MG63 (cell line): Measurements from ENCODE around the gene PTPRK. TPM values are rescaled to one million over a fixed set of nuclear protein-coding genes. Genes with fewer than 3 reads are reported as not detected.
A peak's percentile ranks its signal among the peaks of the same experiment; 100 is the strongest.

ENCODE experiments used
- DNase-seq: peaks from one replicate; pipeline ENCODE4 v3.0.0-alpha.2; 2020
- H3K27me3 ChIP-seq: fragments of 250-450 bp; sonication (Bioruptor Pico); 2 replicates; pipeline ENCODE4 v1.5.1; 2020; ENCODE audit warnings: mild to moderate bottlenecking, moderate library complexity
- H3K36me3 ChIP-seq: fragments of 250-450 bp; sonication (Bioruptor Pico); 2 replicates; pipeline ENCODE4 v1.5.1; 2020; ENCODE audit warnings: mild to moderate bottlenecking, moderate library complexity
- H3K4me3 ChIP-seq: fragments of 250-450 bp; sonication (Bioruptor Pico); 2 replicates; pipeline ENCODE4 v1.5.1; 2020; ENCODE audit warnings: mild to moderate bottlenecking, moderate library complexity
- H3K9me3 ChIP-seq: fragments of 250-450 bp; sonication (Bioruptor Pico); 2 replicates; pipeline ENCODE4 v1.5.1; 2020; ENCODE audit warnings: mild to moderate bottlenecking, moderate library complexity
- total RNA-seq: library from RNA; depleted of rRNA; stranded (reverse); fragments of >200 nt; shearing (Covaris generic); gene quantifications from 2 replicates; pipeline ENCODE4 v1.2.3, GENCODE V29; 2014; ENCODE audit warnings: low replicate concordance

PTPRK gene
- total RNA-seq, 1 experiment from 2014 or later: 9.7 TPM

DNA sequence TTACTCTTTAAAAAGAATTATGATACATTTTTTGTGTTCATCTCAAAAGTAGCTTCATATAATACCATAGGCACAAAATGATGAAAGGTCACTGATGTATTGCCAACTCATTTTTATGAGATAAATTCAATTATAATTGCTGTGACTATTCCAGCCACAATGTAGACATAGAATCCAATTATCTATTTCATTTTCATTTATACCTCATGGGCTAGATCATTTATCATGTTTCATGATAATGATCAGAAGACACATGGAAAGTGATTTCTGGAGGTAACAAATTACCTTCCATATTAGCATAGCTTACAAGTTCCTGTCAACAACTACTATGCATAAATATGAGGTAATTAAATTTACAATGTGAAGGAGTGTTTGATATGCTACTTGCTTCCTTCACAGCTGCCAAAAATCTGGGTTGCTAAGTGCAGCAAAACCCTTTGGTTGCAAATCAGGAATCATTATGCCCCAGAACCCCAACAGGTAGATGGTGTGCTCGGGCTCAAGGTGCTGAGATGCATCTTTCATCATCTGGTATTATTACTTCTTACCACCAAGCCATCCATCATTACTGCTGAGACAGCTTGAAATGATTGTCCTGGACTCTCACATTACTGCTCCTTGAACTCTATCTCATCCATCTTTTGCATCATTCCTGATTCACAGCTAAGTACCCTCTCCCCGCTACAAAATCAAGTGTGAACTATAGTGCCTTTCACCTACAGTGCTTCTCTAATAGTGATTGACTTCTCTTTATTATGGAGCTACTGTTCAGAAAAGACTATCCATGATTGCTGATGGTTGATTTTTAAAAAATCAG, 313.6 kb downstream of the PTPRK start:
- DNase-seq: no peak
- H3K9me3 ChIP-seq: no peaks in the 10 kb centered on the region

DNA sequence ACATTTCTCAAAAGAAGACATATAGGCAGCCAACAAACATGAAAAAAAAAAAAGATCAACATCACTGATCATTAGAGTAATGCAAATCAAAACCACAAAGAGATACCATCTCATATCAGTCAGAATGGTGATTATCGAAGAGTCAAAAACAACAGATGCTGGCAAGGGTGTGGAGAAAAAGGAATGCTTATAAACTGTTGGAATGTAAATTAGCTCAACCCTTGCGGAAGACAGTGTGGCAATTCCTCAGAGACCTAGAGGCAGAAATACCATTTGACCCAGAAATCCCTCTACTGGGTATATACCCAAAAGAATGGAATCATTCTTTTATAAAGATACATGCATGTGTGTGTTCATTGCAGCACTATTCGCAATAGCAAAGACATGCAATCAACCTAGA, 315.8 kb downstream of the PTPRK start:
- Histone ChIP-seq H3K27me3 (no peaks in the 10 kb centered on the region), H3K9me3 (no peaks in the 10 kb centered on the region), H3K36me3 (no peaks in the 10 kb centered on the region; the same call in 1 of the 2 replicates), H3K4me3 (no peak overlapping the region)
- DNase-seq: no peak

More for the DNA sequence above, 313.6 kb downstream of the PTPRK start:
- Histone ChIP-seq H3K36me3 (no peaks in the 10 kb centered on the region), H3K27me3 (no peaks in the 10 kb centered on the region), H3K4me3 (no peak overlapping the region)

DNA sequence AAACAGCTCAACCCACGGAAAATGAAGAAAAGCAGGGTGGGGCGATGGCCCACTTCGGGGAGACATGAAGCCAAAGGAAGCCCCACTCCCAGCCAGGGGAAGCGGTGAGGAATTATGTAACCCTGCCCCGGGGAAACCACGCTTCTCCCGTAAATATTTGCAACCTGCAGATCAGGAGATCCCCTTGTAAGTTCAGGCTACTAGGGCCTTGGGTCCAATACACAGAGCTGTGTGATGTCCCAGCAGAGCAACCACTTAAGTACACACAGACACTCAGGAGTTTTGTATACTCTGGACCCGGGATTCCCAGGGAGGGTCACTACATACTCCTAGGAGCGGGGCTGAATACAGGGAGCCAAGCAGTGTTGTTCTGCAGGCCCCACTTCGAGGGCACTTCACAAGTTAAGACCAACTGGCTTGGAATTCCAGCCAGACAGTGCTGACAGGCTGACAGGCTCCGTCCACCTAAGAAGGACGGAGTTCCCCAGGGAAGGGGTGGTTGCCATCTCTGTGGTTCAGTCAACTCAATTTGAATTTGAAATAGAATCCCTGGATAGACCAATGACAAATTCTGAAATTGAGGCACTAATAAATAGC, 318.1 kb downstream of the PTPRK start:
- DNase-seq: no peak
- no peaks in the 10 kb centered on the region for H3K27me3 ChIP-seq
- H3K9me3 ChIP-seq: no peaks in the 10 kb centered on the region
- no peaks in the 10 kb centered on the region; the same call in 1 of the 2 replicates for H3K36me3 ChIP-seq
- no peak overlapping the region for H3K4me3 ChIP-seq

DNA sequence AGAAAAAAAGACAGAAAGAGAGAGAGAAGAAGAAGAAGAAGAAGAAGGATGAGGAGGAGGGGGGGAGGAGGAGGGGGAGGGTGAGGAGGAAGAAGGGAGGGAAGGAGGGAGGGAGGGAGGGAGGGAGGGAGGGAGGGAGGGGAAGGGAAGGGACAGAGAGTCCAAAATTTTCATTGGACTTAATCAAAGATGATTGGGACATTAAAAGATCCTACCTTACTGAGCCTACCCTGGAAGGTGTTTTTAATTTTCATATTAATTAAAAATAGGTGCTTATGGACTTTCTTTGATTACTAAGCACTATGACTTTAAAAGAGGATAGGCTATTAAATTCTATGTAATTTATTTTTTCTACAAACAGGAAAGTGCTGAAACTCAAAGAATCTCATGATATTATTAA, 319.6 kb downstream of the PTPRK start:
- DNase-seq: no peak
- Histone ChIP-seq H3K27me3 (no peaks in the 10 kb centered on the region), H3K9me3 (no peaks in the 10 kb centered on the region), H3K36me3 (no peaks in the 10 kb centered on the region; the same call in 1 of the 2 replicates), H3K4me3 (no peak overlapping the region)

DNA sequence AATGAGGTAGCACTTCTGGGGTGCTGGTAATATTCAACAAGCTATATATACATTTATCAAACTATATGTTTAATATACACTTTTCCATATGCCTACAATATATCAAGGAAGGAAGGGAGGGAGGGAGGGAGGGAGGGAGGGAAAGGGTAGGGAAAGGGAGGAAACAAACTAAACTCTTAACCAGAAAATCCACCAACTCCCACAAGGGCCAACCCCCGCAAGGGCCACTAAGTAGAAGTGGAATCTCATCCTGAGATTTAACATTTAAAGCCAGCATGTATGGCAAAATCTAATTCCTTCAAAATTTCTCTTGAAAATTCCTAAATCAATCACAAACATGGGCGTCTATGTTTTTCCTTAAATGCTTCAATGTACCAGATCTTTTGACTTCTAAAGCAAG, 320.9 kb downstream of the PTPRK start:
- Histone ChIP-seq H3K27me3 (no peaks in the 10 kb centered on the region), H3K36me3 (no peaks in the 10 kb centered on the region; the same call in 1 of the 2 replicates), H3K9me3 (no peaks in the 10 kb centered on the region), H3K4me3 (no peak overlapping the region)
- DNase-seq: no peak

DNA sequence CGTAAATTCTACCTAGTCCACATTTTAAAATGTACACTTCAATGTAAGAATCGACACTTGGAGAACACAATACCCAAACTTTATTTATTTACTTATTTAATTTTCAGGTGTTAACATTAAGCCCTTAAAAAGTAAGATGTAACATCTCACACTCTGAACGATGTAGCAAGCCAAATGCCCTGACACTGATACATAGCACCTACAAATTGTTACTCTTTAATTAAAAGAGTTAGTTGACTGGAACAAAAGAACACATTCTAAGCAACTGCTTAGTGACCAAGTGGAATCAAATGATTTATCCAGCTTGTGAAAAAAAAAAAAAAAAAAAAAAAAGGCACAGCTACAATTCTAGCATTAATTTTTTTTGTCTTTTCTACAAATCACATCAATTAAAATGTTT, 327.4 kb downstream of the PTPRK start:
- no peaks in the 10 kb centered on the region for H3K9me3 ChIP-seq
- DNase-seq: no peak
- H3K4me3 ChIP-seq: no peak overlapping the region
- H3K36me3 ChIP-seq: no peaks in the 10 kb centered on the region
- H3K27me3 ChIP-seq: no peaks in the 10 kb centered on the region

DNA sequence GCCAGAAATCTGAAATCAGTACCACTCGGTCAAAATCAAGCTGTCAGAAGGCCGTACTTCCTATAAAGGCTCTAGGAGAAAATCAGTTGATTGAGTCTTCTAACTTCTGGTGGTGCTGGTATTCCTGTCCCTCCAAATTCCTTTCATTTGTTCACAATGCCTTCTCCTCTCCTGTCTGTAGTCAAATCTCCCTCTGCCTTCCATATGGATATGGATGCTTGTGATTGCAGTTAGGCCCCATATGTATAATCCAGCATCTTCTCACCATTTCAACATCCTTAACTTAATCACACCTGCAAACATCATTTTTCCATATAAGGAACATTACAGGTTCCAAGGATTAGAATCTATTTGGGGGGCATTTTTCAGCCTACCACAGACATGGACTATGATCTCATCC, 331.7 kb downstream of the PTPRK start:
- DNase-seq: no peak
- H3K27me3 ChIP-seq: no peaks in the 10 kb centered on the region
- no peak overlapping the region for H3K4me3 ChIP-seq
- no peaks in the 10 kb centered on the region for H3K9me3 ChIP-seq
- peaks cover 4% of the 10 kb centered on the region; the same call in 1 of the 2 replicates for H3K36me3 ChIP-seq

DNA sequence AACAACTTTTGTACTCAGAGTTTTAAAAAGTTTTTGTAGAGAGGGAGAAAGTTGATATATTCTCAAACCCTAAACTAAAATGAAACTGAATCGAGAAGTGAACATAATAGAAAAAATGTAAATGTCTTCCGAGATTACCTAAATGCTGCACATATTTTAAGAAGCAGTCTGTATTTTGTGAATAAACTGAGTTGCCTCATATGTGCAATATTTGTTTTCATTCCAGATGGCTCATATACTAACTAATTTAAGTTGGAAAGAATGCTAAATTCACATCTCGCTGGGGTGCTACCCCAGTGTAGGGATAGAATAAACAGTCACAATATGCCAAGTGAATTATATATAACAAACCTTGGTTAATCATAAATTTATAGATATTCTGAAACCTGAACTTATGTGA, 333.7 kb downstream of the PTPRK start:
- no peak for DNase-seq
- Histone ChIP-seq H3K27me3 (no peaks in the 10 kb centered on the region), H3K9me3 (no peaks in the 10 kb centered on the region), H3K36me3 (peaks cover 4% of the 10 kb centered on the region; the same call in 1 of the 2 replicates), H3K4me3 (peak overlapping the region; percentile 22)

DNA sequence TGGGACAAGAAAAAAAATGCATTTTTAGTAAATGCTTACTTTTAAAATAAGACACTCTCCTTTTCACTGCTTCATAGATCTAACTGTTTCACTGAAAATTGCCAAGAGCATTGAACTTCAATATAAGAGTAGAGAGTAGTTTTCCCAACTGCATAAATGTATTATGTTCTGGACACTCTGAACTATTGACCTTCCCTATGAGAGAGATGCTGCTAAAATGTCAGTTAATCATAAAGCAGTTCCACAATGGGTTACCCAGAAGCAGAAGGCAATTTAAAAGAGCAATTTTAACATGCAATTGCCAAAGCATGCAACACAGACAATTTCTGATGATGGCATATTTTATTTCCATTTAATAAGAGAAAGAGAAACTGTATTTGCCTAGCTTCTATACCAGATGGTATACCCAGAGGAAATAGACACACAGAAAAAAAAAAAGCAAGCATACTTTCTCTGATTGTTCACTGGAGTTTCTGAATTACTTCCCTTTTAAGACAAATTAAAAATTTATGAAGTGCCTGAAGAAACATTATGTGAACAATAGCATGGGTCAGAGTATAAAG, 340.4 kb downstream of the PTPRK start:
- DNase-seq: no peak
- H3K36me3 ChIP-seq: peaks cover 4% of the 10 kb centered on the region; the same call in 1 of the 2 replicates
- H3K9me3 ChIP-seq: no peaks in the 10 kb centered on the region
- H3K4me3 ChIP-seq: no peak overlapping the region
- H3K27me3 ChIP-seq: no peaks in the 10 kb centered on the region

DNA sequence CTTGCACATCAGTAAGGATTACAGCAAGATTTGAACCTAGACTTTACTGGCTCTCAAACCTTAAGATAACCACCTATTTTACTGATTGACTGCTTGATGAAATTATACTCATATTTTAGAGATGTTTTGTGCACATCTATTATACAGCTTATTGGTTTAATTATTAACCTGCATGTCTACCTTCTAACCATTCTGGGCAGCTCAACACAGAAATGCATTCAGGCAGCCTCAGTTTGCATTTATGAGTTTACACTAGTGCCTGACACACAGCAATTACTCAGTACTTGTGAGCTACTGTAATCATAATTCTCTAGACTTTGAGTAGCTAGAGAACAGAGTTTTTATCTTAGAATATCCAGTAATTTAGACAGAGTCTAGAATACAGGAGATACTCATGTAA, 345.7 kb downstream of the PTPRK start:
- DNase-seq: no peak
- Histone ChIP-seq H3K9me3 (no peaks in the 10 kb centered on the region), H3K4me3 (no peak overlapping the region), H3K27me3 (no peaks in the 10 kb centered on the region), H3K36me3 (no peaks in the 10 kb centered on the region)

DNA sequence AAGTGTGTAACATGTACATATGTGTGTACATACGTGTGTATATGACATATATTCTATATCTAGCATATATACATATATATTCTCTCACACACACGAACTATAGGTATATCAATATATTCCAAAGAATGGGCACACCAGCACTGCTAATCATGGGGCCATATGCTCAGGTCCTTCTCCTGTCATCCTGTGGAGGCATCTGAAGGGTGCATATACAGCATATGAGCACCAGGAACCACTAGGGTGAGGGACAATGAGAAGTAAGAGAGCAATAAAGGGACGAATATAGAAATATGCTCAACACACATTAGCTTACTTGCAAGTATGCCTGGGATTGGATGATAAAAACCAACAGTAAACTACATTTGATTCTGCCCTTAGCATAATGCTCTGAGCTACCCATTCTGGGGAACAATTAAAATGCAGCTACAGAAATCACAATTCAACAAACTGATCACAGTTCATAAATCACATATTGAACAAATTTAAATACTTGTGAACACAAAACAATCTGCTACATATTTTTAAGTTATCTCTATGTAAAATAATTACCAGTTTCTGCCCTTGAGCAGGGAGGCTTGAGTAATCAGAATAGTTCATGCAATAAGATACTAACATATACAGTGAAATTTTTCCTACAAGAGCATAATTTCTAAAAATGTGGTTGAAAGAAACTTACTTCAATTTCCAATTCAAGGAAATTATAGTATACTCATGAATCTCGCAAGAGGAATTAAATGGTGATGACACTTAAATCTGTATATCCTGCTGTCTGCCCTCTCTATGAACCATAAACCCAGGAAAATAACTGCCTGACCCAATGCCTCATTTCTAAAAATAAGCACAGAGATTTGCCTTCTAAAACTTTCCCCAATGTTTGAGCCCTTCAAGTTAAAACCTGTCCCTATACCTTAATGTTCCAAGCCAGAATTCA, 347.4 kb downstream of the PTPRK start:
- H3K4me3 ChIP-seq: no peak overlapping the region
- no peaks in the 10 kb centered on the region for H3K9me3 ChIP-seq
- no peaks in the 10 kb centered on the region for H3K36me3 ChIP-seq
- no peak for DNase-seq
- no peaks in the 10 kb centered on the region for H3K27me3 ChIP-seq

DNA sequence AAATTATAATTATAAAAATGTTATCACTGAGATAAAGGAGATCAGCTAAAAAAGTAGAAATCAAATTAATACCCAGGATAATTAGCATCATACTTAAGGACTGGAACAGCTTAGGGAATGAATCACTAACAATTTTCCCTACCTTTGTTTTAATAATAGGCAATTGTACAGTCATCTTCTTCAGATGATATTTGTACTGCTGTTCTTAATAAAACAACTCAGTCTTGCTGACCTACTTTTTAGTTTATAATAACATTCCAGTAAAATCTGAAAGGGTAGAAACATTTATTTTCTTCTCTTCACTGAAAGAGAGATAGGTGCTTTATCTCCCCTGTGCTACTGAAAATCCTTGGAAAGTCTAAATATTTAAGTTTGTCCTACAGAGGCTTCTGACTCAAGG, 348.3 kb downstream of the PTPRK start:
- no peaks in the 10 kb centered on the region for H3K9me3 ChIP-seq
- no peak for DNase-seq
- no peaks in the 10 kb centered on the region for H3K27me3 ChIP-seq

DNA sequence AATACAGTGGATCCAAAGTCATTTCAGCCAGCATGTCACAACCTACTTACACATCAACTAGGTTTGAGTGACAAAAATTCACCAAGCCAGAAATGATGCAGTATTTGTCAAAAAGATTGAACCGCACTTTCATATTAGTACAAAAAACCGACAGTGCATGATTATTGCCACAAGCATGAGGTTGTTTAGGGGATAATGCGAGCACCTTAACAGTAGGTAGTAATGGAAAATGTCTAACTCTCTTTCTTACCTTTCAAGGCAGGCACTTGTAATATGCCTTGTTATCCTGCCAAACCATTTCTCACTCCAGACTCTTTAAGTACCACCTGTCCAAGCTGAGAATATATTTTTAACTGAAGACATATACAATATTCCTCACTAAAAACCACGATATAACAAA, 349.2 kb downstream of the PTPRK start:
- Histone ChIP-seq H3K9me3 (no peaks in the 10 kb centered on the region), H3K4me3 (no peak overlapping the region), H3K27me3 (no peaks in the 10 kb centered on the region), H3K36me3 (no peaks in the 10 kb centered on the region)
- DNase-seq: no peak

More for the DNA sequence above, 348.3 kb downstream of the PTPRK start:
- no peaks in the 10 kb centered on the region for H3K36me3 ChIP-seq
- H3K4me3 ChIP-seq: no peak overlapping the region

DNA sequence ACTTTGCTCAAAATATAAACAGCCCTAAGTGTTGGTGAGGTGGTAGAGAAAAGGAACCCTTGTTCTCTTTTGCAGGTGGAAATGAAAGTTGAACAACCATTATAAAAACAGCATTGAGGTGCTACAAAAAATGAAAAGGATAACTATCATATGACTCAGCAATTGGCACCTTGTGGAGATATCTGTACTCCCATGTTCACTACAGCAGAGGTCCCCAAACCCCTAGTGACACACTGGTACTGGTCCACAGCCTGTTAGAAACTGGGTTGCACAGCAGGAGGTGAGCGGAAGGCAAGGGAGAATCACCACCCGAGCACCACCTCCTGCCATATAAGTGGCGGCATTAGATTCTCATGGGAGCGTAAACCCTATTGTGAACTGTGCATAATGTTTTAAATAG, 352.2 kb downstream of the PTPRK start:
- H3K4me3 ChIP-seq: no peak overlapping the region
- no peaks in the 10 kb centered on the region for H3K27me3 ChIP-seq
- no peak for DNase-seq
- H3K36me3 ChIP-seq: no peaks in the 10 kb centered on the region
- no peaks in the 10 kb centered on the region for H3K9me3 ChIP-seq

DNA sequence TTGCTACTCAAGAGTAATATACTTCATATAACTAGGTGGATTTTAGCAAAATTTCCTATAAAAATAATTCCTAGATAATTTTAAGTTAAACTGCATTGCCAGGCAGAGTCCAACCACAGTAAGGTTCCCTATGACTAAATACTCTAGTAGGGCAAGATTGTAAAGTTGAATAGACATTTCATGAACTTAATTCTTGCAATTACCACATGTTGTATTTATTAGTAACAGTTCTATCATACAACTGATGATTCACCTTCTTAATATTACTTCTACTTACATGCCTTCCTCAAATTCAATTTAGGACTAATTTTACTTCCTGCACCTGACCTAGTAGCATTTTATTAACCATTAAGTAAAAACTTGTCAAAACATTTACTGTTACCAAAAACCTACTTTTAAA, 352.8 kb downstream of the PTPRK start:
- Histone ChIP-seq H3K27me3 (no peaks in the 10 kb centered on the region), H3K9me3 (no peaks in the 10 kb centered on the region), H3K4me3 (no peak overlapping the region), H3K36me3 (no peaks in the 10 kb centered on the region)
- no peak for DNase-seq

DNA sequence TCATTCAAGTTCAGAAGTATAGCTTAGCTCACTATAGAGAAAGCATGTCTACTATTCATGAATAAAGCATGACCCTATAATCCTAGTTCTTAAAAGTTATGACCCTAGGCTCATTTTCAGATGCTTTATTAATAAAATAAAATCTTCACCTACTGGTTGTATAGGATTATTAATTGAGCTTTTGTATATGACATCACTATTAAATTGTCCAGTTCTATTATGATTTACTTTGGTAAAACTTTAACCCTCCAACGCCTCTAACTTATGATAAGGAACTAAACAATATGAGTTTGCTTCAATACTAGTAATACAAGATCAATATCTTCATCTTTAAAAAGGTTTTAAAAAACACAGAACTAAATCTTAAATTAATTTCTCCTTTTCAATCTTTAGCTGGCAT, 356.1 kb downstream of the PTPRK start:
- H3K4me3 ChIP-seq: no peak overlapping the region
- no peaks in the 10 kb centered on the region for H3K27me3 ChIP-seq
- DNase-seq: no peak
- H3K36me3 ChIP-seq: no peaks in the 10 kb centered on the region
- no peaks in the 10 kb centered on the region for H3K9me3 ChIP-seq

DNA sequence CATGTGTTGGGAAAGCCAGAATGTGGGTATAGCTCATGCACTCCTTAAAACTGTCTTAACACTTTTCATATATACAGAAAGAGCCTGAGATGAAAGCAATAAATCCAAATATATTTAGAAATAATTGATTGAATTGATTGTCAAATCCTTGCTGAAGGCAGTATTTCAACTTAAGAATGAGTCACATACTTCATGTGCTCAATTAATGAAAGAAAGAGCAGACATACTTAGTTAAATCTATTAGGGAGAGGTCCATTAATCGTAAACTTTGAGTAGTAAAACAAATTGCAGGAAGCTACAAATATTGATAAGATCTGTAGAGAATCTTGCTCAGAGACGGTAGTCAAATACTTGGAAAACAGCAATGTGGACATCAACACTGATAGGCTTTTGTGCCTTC, 358.0 kb downstream of the PTPRK start:
- H3K9me3 ChIP-seq: no peaks in the 10 kb centered on the region
- no peak overlapping the region for H3K4me3 ChIP-seq
- no peaks in the 10 kb centered on the region for H3K27me3 ChIP-seq
- no peaks in the 10 kb centered on the region for H3K36me3 ChIP-seq
- no peak for DNase-seq
